GM23248 (cell line): ENCODE data around the gene PPP2R2D.
"Not testable (repeated sequence)": the region's sequence is repeated elsewhere in the genome, so short reads cannot be mapped to it uniquely, and the experiment has no call there.

Source experiments
- EZH2 ChIP-seq: fragments of 200-600 bp; sonication (generic); IDR thresholded peaks from 2 replicates; pipeline ENCODE4 v1.6.1; 2018; ENCODE audit warnings: antibody characterized with exemption, mild to moderate bottlenecking; ENCODE audit not compliant: insufficient read depth, poor library complexity, severe bottlenecking
- EZH2phosphoT487 ChIP-seq: fragments of 200-600 bp; sonication (generic); IDR thresholded peaks from 2 replicates; pipeline ENCODE4 v1.6.1; 2018; ENCODE audit warnings: antibody characterized with exemption, moderate library complexity, mild to moderate bottlenecking, low read depth; ENCODE audit not compliant: insufficient read depth

DNA sequence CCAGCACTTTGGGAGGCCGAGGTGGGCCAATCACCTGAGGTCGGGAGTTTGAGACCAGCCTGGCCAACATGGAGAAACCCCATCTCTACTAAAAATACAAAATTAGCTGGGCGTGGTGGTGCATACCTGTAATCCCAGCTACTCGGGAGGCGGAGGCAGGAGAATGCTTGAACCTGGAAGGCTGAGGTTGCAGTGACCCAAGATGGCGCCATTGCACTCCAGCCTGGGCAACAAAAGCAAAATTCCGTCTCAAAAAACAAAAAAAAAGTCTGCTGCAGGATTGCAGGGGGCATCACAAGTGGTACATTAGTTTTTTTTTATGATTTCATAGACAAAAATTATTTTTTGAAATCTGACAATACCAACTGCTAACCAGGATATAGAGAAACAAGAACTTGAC, 86.0 kb downstream of the PPP2R2D start:
- not testable (repeated sequence) for TF ChIP-seq EZH2, EZH2phosphoT487
